Choroid plexus epithelial cell (primary cell): ENCODE data around the gene INAVA.

Experiments
- DNase-seq: peaks from one replicate; pipeline ENCODE4 v3.0.0-alpha.2; 2010; ENCODE audit warnings: low read depth
- H3K4me3 ChIP-seq: 2 replicates; pipeline ENCODE4 v1.5.1; 2011; ENCODE audit warnings: low read depth, mild to moderate bottlenecking, control low read depth, low read length, moderate library complexity
- CTCF ChIP-seq: conservative IDR thresholded peaks from 2 replicates; pipeline ENCODE4 v1.5.1; 2011; ENCODE audit warnings: low read depth, mild to moderate bottlenecking, control low read depth, inconsistent platforms, low read length, moderate library complexity

Gene INAVA

GRCh38 chr1:200857804-200858203 lies 36.9 kb upstream of the INAVA start:
- TF ChIP-seq CTCF, result no peak
- DNase-seq, result no peak

GRCh38 chr1:200861937-200862647 lies 32.6 kb upstream of the INAVA start:
- no peak for DNase-seq
- H3K4me3 ChIP-seq, result no peak overlapping the region
- TF ChIP-seq CTCF, result no peak

More at GRCh38 chr1:200857804-200858203, 36.9 kb upstream of the INAVA start:
- H3K4me3 ChIP-seq, result no peak overlapping the region

GRCh38 chr1:200862713-200863415 lies 31.8 kb upstream of the INAVA start:
- no peak for DNase-seq
- no peak for TF ChIP-seq CTCF
- H3K4me3 ChIP-seq, result no peak overlapping the region

- DNase-seq, result no peak
- TF ChIP-seq CTCF, result no peak
These were observed 28.6 kb upstream of the INAVA start for GRCh38 chr1:200866116-200866515.

GRCh38 chr1:200866521-200866920 lies 28.2 kb upstream of the INAVA start:
- DNase-seq, result peak; percentile 45

More at GRCh38 chr1:200866116-200866515, 28.6 kb upstream of the INAVA start:
- H3K4me3 ChIP-seq, result no peak overlapping the region

GRCh38 chr1:200867018-200867811 lies 27.5 kb upstream of the INAVA start:
- peak; percentile 74 for DNase-seq
- H3K4me3 ChIP-seq, result no peak overlapping the region
- TF ChIP-seq CTCF, result no peak

More at GRCh38 chr1:200866521-200866920, 28.2 kb upstream of the INAVA start:
- no peak for TF ChIP-seq CTCF
- no peak overlapping the region for H3K4me3 ChIP-seq
